ENCODE results near the gene MARCHF6.
"Not testable (repeated sequence)": the region's sequence is repeated elsewhere in the genome, so short reads cannot be mapped to it uniquely, and the experiment has no call there.

The MARCHF6 gene

DNA sequence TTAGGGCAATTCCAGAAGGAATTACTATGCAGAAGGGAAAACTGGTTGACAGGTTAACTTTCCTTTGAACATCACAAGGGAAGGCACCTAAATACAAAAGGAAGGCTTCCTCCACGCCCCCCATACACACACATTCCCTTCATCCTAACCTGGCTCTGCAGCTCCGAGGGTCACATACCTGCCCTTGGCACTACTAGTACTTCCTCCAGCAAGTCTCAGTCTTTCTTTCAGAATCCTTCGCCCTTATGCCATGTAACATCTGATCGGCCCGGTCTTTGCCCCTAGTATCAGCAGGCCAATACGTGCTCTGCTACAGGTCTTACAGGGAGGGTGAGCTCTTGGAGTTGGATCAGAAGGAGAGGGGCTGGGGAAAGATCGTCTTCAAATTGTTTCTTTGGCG, 1.6 kb upstream of the MARCHF6 start:
- DNase-seq (ENCODE audit: low read depth in 2 of 2) = no peak

DNA sequence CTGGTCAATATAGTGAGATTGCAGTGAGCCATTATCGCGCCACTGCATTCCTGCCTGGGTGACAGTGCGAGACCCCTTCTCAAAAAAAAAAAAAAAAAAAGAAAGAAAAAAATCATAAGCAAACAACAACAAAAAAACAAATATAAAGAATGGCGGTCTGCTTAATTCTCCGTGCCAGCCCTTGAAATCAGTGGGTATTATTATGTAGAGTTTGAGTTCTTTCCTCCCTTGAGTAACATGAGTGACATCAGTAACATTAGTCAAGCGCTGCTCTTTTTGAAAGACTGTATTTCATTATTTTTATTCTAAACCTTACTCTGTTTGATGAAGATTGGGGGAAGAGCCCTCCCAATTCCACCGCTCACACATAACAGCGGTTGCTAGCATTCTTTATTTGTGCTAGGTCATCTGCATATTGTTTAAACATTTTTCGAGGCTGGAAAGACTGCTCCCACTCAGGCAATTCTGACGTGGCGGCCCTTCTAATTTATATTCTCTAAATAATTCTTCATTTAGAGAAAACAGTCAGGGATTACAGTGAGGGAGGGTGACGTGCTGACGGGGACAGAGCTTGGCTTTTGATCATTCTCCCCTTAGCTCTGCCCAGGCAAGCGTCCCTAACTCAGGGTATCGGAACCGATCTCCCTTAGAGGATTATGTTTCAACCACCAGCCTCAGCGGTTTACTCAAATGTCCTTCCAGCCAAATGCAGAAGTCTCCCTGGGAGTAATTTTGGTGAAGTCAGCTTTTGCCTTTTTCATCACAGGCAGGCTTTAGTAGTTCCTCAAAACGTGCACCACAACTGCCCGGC, 860 bp upstream of the MARCHF6 start:
- DNase-seq (ENCODE audit: low read depth in 2 of 2) = no peak

DNA sequence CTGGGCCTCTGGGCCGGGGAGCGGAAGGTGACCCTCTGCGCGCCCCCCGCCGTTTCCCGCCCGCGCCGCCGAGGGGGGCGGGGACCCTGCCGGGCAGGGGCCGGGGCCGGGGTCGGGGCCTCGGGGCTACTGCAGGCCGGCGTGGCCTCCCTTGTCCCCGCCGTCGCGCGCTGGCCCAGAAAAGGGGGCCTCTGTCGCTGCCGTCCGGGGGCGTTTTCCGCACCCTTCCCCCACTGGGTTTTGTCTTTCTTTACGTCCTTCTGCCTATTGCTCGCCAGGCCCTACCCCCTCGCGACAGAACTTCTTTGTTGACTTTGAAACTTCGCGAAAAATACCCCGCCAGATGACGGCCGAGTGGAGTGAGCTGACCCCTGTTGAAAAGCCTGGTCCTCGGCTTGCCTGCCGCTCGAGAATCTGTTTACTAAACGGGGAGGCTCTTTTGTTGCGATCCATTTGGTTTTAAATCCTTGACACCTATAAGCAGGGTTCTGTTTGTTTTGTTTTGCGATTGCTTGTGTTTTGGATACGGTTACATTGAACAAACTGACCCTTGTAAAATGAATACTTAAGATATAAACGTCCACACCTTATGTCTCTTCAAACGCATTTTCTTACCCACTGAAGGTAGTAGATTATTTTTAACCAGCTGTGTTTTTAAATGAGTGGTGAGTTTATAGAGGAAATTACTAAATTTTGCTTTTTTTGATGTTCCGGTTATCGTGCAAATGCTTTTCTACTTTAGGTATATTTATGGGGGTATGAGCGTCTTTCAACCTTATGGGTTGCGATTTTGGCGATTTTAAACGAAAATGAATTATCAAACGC, 765 bp downstream of the MARCHF6 start:
- no peak for DNase-seq (ENCODE audit: low read depth in 2 of 2)

DNA sequence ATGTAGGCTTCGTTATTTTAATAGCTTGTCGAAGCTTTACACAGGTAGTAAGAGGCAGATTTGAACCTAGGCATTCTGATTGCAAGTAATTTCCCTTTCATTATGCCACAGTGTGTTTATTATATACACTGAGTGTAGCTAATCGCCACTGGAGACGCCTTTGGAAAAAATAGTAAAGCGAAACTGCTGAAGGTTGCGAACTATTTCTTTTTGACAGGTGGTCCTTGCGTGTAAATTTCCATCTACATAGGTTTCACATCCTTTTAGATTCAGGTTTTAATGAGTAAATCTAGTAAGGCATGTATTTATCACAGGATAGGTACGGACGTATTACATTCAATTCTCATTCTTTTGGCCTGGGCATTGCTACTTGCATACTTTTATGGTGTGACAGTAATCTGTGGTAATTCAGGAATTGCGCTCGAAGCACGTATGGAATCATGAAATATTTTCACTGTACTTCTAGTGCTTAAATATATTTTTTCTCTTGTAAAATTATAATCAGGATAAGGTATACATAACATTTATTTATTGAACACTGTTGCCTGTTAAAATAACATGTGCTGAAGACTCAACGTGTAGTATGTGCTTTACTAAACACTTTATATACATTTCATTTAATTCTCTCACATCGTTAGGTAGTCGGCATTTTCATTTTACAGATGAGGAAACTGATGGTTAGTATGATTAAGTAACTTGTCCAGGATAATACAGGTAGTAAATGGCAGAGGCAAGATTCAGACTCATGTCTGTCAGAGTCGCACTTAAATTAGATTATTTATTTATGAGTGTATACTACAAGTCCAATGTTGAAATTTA, 1.8 kb downstream of the MARCHF6 start:
- DNase-seq (ENCODE audit: low read depth in 2 of 2) = no peak

DNA sequence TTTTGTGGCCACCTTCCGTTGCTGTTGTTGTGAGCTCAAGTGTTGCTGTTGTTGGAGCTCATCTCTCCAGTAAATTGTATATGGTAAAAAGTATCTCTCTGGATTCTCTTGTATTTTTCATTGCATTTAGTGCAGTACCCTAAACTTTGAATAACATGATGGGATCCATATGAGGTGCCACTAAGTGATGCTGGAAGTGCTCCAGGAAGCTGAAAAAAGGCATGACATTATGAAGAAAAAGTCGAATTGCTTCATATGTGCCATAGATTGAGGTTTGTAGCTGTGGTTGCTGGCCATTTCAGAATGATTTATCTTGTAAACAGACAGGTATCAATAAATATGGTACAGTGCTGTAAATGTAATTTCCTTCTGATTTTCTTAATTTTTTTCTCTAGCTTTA, 5.5 kb downstream of the MARCHF6 start:
- no peak for DNase-seq (ENCODE audit: low read depth in 2 of 2)

DNA sequence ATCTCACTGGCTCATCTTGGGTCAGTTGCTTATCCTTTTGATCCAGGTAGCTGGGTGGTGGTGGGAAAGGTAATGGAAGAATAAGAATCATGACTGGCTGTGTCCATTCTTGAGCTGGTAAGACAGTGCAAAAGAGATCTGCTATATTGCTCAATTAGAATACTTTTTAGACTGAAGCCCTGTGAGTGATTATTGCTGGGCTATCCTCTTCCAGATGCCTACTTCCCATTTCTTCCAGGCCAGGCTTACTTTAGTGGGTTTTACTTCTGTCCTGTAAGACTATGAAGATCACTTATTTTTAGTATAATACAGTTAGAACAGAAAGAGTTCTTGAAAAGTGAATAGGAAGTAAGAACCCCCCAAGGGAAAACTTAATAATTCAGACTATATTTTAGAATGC, 7.2 kb downstream of the MARCHF6 start:
- no peak for DNase-seq (ENCODE audit: low read depth in 2 of 2)

DNA sequence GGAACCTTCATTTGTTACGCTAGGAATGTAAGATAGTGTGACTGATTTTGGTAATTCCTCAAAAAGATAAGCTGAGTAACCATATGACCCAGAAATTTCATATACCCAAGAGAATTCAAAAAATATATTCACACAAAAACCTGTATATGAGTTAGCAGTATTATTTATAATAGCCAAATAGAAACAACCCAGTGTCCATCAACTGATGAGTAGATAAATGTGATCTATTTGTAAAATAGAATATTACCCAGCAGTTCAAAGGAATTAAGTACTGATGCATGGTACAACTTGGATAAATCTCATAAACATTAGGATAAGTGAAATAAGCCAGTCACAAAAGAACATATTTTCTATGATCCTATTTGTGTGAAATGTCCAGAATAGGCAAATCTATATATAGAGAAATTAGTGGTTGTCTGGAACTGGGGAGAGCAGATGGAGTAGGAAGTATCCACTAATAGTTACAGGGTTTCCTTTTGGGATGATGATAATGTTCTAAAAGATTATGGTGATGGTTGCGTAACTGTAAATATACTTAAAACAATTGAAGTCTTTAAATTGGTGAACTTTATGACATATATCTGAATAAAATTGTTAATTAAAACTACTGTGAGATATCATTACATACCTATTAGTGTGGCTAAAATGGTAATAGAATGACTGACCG, 10.2 kb downstream of the MARCHF6 start:
- DNase-seq (ENCODE audit: low read depth in 2 of 2) = no peak

DNA sequence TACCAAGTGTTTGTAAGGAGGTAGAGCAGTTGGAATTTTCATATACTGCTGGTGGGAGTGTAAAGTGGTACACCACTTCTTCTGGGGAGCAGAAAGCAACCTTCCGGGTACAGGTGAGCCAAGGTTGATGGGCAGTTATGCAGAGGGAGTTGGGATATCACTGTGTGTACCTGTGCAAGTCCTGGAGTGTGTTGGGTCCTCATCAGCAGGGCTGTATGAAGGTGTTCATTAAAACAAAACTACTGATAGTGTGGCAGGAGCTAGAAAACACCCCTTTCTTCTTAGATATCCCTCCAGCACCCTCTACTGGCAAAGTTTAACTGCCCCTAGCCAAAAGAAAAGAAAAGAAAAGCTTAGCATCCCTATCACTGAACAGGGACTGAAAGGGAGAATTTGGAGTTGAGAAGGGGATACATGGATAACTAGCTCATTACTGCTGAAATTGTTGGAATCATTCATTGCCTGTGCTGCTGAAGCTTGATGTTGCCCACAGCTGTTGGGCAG, 10.7 kb downstream of the MARCHF6 start:
- no peak for DNase-seq (ENCODE audit: low read depth in 2 of 2)

DNA sequence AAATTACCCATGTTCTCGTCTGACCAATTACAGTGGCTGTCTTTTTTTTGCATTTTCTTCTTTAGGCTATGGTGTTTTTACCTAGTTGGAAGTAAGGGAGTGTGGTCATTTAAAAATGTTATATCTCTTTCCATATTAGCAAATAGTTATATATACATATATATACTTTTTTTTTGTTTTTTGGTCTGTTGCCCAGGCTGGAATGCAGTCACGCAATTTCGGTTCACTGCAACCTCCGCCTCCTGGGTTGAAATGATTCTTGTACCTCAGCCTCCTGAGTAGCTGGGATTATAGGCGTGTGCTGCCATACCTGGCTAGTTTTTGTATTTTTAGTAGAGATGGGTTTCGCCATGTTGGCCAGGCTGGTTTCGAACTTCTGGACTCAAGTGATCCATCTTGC, 12.3 kb downstream of the MARCHF6 start:
- DNase-seq (ENCODE audit: low read depth in 2 of 2) = no peak

DNA sequence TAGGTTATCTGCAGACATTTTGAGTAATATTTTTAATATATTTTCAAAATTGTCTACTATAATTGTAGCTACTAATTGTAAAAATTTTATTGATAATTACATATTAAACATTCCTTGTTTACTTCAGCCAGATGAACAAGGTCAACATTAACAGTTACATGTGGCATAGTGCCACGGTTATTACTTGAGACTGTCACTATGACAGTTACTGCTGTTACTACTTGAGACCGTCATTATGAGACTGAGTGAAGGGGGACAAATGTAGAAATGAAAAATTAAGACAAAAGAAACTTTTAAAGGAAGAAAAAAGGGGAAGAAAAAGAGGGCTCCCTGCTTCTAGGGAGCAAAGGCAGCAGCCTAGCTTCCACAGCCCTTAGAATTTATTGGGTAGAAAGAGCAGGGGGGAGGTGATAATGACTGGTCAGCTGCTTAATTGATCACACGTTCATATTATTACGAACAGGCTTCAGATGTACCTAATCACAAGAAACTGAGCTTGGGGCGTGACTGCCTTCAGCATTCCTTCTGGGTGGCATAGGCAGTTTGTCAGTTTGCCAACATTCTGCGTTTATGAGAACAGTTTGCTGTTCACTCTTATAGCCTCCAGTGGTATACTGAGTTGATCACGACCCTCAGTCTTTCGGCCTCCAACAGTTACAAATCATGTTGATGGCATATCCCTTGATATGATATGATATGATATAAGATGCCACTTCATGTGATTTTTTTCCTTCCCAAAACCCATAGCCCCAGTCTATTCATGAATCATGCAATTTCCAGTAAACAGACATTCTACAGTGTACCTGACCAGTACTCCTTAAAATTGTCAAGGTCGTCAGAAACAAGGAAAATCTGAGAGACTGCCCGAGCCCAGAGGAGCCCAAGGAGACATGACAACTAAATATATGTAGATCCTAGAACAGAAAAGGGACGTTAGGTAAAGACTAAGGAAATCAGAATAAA, 13.1 kb downstream of the MARCHF6 start:
- no peak for DNase-seq (ENCODE audit: low read depth in 2 of 2)

DNA sequence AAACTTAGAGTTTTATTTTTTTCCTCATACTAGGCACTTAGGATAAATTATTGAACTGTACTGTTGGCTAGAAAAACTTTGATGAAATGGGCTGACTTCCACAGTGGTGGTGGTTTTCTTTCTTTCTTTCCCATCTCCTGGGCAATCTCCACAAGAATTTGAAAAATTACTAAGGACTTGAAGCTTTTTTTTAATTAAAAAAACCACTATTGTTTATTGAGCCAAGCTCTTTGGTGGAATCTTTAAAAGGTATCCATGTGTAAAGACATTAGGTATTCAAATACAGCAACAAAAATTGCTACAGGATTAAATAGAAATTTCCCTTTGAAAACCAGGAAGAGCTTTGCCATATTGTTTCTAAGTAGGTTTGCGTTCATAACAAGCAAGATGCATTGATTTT, 14.1 kb downstream of the MARCHF6 start:
- no peak for DNase-seq (ENCODE audit: low read depth in 2 of 2)

DNA sequence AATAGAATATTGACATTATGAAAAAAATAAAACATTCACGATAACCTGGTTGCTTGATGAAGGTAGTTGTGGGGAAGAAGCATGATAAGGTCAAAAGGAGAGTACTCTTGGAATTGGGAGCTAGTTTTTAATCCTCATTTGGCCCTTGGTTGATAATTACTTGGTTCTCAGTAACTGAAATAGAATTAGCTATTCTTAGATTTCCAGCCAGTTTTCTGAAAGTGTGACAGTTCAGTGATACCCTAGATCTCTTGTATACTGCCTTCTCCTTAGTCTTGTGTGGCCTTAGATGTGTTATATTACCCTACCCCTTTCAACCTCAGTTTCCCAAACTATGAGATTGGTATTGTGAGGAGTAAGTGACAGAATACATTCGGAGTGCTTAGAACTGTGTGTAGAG, 17.4 kb downstream of the MARCHF6 start:
- no peak for DNase-seq (ENCODE audit: low read depth in 2 of 2)

DNA sequence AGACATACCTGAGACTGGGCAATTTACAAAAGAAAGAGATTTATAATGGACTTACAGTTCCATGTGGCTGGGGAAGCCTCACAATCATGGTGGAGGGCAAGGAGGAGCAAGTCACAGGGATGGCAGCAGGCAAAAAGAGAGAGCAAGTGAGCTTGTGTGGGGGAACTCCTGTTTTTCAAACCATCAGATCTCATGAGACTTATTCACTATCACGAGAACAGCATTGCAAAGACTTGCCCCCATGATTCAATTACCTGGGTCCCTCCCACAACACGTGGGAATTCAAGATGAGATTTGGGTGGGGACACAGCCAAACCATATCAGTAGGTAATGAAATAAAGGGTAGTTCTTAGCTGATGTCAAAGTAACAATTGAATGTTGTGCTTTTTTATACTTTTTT, 17.9 kb downstream of the MARCHF6 start:
- DNase-seq (ENCODE audit: low read depth in 2 of 2) = not testable (repeated sequence)

DNA sequence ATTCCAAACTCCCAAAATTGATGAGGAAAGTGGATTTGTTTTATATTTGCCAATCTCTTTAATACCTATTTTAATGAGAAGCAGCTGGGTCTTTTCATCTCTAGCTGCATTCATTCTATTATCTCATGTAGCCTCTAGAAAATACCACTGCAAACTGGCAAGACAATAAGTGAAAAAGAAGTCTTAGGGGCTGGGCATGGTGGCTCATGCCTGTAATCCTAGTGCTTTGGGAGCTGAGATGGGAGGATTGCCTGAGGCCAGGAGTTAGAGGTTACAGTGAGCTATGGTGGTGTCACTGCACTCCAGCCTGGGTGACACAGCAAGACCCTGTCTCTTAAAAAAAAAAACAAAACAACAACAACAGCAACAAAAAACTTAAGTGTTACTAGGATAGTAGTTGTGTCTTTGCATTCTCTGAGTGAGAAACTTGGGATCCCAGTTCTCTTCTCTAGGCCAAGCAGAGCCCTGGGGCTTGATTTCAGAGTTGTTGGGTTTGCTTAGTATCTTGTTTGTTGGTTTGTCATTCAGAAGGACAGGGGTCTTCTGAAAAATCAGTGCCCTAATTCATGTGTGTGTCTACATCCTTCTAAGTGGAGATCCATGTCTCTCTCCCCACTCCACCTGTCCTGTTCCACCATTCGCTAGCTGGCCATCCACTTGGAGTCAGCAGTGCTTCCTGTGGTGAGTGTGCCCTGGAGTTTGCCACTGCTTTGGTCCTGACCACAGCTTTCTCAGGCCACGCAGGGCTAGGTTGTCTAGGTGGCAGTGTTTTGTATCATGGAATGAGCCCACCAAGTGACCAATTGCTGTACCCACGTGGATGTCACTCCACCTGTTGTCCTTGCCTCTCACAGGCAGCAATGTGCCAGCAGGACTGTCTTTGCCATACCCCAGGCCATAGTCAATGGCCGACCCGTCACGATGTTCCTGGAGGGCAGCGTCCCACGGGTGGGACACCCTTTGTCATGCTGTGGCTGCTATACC, 19.5 kb downstream of the MARCHF6 start:
- DNase-seq (ENCODE audit: low read depth in 2 of 2) = no peak

DNA sequence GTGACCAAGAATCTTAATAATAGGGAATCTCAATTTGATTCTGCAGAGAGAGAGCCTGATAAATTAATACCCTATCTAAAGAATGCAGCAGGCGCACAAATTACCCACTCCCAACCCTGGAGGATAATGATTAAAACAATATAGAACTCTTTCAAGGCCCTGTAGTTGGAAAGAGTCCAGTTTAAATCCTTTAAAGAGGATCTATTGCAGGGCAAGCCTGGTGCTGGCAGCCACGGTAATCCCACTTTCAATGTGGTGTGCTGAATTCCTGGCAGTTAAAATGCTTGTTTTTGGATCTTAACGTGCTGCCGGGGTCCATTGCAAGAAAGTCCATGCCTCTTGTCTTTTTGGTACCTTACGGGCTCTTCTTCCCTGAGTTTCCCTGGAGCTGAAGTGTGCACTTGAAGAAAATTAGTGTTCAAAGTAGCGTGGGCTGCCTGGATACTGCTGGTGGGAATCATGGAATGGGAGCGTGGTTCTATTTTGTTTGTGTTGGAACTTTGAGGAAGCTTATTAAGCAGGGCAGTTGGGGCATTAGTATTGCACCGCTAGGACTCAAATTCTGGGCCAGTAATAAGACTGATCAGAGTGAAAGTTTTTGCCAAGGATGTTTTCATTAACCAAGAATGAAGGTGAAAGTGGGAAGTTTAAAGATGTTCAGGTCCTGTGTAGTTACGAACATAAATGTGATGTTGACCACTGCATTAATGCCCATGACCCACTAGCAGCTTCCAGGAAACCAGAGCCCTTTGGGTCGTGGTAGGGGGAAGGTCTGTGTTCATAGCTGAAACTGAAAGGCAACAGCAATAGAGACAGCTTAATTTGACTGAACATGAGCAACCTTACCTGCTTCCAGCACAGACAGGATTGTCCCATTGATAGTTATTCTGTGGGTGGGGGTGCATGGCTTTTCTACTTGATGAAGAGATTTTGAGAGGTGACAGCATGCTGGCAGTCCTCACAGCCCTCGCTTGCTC, 20.8 kb downstream of the MARCHF6 start:
- no peak for DNase-seq (ENCODE audit: low read depth in 2 of 2)

DNA sequence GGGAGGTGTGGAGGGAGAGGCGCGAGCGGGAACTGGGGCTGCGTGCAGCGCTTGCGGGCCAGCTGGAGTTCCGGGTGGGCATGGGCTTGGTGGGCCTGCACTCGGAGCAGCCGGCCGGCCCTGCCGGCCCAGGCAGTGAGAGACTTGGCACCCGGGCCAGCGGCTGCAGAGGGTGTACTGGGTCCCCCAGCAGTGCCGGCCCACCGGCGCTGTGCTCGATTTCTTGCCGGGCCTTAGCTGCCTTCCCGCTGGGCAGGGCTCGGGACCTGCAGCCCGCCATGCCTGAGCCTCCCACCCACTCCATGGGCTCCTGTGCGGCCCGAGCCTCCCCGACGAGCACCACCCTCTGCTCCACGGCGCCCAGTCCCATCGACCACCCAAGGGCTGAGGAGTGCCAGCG, 21.7 kb downstream of the MARCHF6 start:
- not testable (repeated sequence) for DNase-seq (ENCODE audit: low read depth in 2 of 2)

DNA sequence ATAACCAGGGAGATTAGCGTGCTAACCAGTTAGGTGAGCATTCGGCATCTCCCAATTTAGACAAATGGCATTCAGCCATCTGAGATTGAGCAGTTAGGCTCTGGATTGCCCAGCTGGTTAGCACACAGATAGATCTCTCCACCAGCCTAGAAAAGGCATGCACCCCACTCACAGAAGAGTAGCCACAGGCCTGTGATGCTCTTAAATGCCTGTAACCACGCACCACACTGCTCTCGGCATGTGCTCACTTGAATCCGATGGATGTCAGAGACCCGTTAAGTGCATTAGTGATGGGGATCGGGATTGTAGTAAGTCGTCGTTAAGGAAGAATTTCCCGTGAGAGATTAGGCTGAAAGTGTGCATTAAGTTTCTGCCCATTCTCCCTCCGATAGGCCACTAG, 23.0 kb downstream of the MARCHF6 start:
- no peak for DNase-seq (ENCODE audit: low read depth in 2 of 2)

DNA sequence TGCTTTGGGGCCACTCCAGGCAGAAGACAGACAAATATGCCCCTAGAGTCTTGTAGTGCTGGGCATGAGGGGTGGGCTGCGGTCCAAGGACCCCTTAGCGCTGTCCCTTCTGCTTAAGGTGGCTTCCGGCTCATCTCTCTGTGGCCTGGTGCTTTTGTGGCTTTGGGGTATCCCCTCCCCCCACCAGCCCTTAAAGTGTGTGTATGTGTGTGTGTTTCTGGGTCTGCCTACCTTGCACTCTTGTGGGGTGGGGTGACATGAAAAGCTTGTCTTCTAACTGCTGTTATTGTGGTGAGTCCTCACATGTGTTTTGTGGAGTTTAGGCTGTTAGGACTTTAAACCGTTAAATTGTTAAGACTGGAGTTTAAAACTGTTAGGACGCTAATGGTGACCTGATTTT, 23.6 kb downstream of the MARCHF6 start:
- no peak for DNase-seq (ENCODE audit: low read depth in 2 of 2)

All from stimulated activated CD8-positive, alpha-beta memory T cell treated with anti-CD3 and anti-CD28 coated beads, Interleukin-7, amount 100 ng/mL, for 1 hour (primary cell).